ENCODE data around the gene NOS1AP. TPM values are rescaled to one million over a fixed set of nuclear protein-coding genes. Genes with fewer than 3 reads are reported as not detected.

Gene NOS1AP
- total RNA-seq, 4 donors from 2014 or later = 0.99 to 9.0 (median 4.0) TPM

DNA sequence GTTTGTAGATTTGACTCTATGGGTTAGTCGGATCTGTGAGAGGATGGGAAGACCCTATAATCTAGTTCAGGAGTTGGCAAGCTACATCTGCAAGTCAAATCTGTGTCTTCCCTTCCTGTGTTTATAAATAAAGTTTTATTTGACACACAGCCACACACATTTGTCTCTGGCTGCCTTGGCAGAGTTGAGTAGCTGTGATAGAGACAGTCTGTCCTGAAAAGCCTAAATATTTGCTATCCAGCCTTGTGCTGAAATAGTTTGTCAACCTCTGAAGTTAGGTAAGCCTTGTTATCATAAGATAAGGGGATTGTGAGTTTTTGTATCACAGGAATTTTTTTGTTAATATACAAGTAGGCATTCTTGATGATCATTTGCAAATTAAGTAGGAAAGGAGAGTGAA lies 136.8 kb downstream of the NOS1AP start:
- H3K4me3 ChIP-seq = no peak overlapping the region
- 86% methylated on average over 1 of the region's 1 CpG for WGBS
- intact Hi-C loops (cut with DNase I) = no loop called here
- no peaks in the 10 kb centered on the region for H3K9me3 ChIP-seq
- no peaks in the 10 kb centered on the region for H3K27me3 ChIP-seq
- peaks cover 6 to 35% (median 27%) of the 10 kb centered on the region in 4 donors for H3K4me1 ChIP-seq
- no peak for TF ChIP-seq POLR2AphosphoS5 (IDR thresholded peaks at IDR 0.05)
- TF ChIP-seq, protein P1, sequence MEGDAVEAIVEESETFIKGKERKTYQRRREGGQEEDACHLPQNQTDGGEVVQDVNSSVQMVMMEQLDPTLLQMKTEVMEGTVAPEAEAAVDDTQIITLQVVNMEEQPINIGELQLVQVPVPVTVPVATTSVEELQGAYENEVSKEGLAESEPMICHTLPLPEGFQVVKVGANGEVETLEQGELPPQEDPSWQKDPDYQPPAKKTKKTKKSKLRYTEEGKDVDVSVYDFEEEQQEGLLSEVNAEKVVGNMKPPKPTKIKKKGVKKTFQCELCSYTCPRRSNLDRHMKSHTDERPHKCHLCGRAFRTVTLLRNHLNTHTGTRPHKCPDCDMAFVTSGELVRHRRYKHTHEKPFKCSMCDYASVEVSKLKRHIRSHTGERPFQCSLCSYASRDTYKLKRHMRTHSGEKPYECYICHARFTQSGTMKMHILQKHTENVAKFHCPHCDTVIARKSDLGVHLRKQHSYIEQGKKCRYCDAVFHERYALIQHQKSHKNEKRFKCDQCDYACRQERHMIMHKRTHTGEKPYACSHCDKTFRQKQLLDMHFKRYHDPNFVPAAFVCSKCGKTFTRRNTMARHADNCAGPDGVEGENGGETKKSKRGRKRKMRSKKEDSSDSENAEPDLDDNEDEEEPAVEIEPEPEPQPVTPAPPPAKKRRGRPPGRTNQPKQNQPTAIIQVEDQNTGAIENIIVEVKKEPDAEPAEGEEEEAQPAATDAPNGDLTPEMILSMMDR (IDR thresholded peaks at IDR 0.05) = no peak
- no peak for TF ChIP-seq POLR2A (IDR thresholded peaks at IDR 0.05; ENCODE audit: low read depth)
- no peak for DNase-seq (ENCODE audit: extremely low spot score)
- H3K27ac ChIP-seq (replicated peaks in 1 of 4) = peak overlapping the region in 2 of 4 donors; percentile 44 to 58
- no peaks in the 10 kb centered on the region for H3K36me3 ChIP-seq

- Histone ChIP-seq H3K4me1 (peaks cover 6 to 42% (median 33%) of the 10 kb centered on the region in 4 donors), H3K36me3 (no peaks in the 10 kb centered on the region), H3K4me3 (peak overlapping the region in 2 of 4 donors; percentile 3 to 14), H3K27me3 (no peaks in the 10 kb centered on the region), H3K27ac (replicated peaks in 1 of 4) (peak overlapping the region; percentile 30 to 58 (median 42)), H3K9me3 (no peaks in the 10 kb centered on the region)
- TF ChIP-seq, protein P1 (IDR thresholded peaks at IDR 0.05) = no peak
- no peak for TF ChIP-seq POLR2A (IDR thresholded peaks at IDR 0.05; ENCODE audit: low read depth)
- no peak for TF ChIP-seq POLR2AphosphoS5 (IDR thresholded peaks at IDR 0.05)
- TF ChIP-seq EP300 (IDR thresholded peaks at IDR 0.05) = no peak
- DNase-seq (ENCODE audit: extremely low spot score) = no peak
- WGBS = 42% methylated on average over 10 of the region's 12 CpGs
- intact Hi-C loops (cut with DNase I) = no loop called here
Observed at GRCh38 chr1:162206749-162207635, 137.5 kb downstream of the NOS1AP start.

- DNase-seq (ENCODE audit: extremely low spot score) = no peak
- Histone ChIP-seq H3K36me3 (no peaks in the 10 kb centered on the region), H3K27ac (replicated peaks in 1 of 4) (no peak overlapping the region), H3K4me1 (peaks cover 12 to 51% (median 41%) of the 10 kb centered on the region in 4 donors), H3K4me3 (no peak overlapping the region), H3K27me3 (no peaks in the 10 kb centered on the region), H3K9me3 (no peaks in the 10 kb centered on the region)
- TF ChIP-seq POLR2A (IDR thresholded peaks at IDR 0.05; ENCODE audit: low read depth) (no peak), EP300 (IDR thresholded peaks at IDR 0.05) (no peak), POLR2AphosphoS5 (IDR thresholded peaks at IDR 0.05) (no peak)
- TF ChIP-seq, protein P1 (IDR thresholded peaks at IDR 0.05) = no peak
- WGBS = 98% methylated on average over 3 of the region's 3 CpGs
- intact Hi-C loops (cut with DNase I) = no loop called here
Observed at GRCh38 chr1:162207862-162208261, 138.4 kb downstream of the NOS1AP start.

GRCh38 chr1:162210196-162210595 lies 140.7 kb downstream of the NOS1AP start:
- Histone ChIP-seq H3K27me3 (no peaks in the 10 kb centered on the region), H3K4me3 (no peak overlapping the region), H3K4me1 (peaks cover 21 to 74% (median 61%) of the 10 kb centered on the region in 4 donors), H3K9me3 (no peaks in the 10 kb centered on the region), H3K36me3 (no peaks in the 10 kb centered on the region), H3K27ac (replicated peaks in 1 of 4) (no peak overlapping the region)
- TF ChIP-seq POLR2A (IDR thresholded peaks at IDR 0.05; ENCODE audit: low read depth) (no peak), POLR2AphosphoS5 (IDR thresholded peaks at IDR 0.05) (no peak), EP300 (IDR thresholded peaks at IDR 0.05) (no peak)
- TF ChIP-seq, protein P1 (IDR thresholded peaks at IDR 0.05) = no peak
- intact Hi-C loops (cut with DNase I) = no loop called here
- no peak for DNase-seq (ENCODE audit: extremely low spot score)
- 71% methylated on average over 6 of the region's 6 CpGs for WGBS

Data from esophagus muscularis mucosa (tissue), 4 donors.